GM12801 (cell line): ENCODE data around the gene ATP8B4.

ENCODE experiments used
- TF ChIP-seq, protein P1 (sequence below): IDR thresholded peaks from one replicate; pipeline ENCODE4 v1.5.1; 2011; ENCODE audit warnings: control low read depth; ENCODE audit not compliant: insufficient read length; ENCODE audit errors: extremely low read depth

Gene ATP8B4

DNA sequence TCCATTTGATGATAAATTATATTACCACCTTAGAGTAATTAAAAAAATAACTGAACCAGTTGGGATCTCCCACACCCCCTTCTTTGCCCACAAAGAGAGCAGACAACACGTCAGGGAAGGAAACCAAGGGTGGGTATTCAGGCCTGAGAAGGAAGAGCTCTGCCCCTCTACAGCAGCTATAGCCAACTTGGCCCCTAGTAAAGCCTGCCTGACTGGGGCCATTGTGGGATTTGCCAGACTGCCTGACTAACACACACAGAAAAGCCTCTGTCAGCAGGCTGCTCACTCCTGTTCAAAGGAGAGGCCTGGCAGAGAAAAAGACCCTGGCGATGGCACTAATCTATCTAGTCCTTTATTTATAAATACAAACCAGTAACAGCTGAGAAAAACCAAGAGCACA lies 41.4 kb downstream of the ATP8B4 start:
- TF ChIP-seq, protein P1, sequence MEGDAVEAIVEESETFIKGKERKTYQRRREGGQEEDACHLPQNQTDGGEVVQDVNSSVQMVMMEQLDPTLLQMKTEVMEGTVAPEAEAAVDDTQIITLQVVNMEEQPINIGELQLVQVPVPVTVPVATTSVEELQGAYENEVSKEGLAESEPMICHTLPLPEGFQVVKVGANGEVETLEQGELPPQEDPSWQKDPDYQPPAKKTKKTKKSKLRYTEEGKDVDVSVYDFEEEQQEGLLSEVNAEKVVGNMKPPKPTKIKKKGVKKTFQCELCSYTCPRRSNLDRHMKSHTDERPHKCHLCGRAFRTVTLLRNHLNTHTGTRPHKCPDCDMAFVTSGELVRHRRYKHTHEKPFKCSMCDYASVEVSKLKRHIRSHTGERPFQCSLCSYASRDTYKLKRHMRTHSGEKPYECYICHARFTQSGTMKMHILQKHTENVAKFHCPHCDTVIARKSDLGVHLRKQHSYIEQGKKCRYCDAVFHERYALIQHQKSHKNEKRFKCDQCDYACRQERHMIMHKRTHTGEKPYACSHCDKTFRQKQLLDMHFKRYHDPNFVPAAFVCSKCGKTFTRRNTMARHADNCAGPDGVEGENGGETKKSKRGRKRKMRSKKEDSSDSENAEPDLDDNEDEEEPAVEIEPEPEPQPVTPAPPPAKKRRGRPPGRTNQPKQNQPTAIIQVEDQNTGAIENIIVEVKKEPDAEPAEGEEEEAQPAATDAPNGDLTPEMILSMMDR: no peak

DNA sequence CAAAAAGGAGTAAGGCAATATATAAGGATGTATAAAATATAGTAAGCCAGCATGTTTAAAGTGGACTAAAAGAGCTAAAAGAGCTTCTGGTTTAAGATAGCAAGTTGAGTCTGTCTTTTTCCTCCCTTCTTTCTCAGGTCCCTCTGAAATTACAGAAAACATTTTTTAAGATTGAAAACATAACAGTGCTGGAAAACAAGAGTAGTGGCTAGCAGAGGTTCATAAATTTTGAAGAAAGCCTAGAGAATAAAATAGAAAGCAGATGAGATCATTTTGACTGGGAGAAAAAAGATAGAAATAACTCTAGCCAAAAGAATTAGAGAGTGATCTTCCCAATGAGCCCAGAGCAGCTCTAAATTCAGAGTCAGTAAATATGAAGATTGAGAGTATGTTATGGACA lies 41.9 kb downstream of the ATP8B4 start:
- TF ChIP-seq, protein P1: no peak

DNA sequence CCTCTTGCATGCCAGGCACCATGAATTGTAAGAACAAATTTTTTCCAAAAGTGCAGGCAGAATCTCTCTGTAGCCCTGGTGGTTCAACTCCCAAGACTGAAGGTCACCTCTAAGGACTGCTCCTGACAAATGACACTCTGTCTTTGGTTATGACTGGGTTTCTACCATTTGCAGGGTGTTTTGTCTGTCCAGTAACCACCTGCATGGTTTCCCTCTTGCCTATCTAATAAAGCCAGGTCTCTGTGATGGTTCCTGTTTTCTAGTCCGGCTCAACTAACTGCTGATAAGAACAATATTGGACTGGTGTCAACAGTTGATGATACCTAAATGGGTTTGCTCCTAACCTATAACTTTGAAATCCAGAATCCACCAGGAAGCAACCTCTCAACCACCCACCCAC lies 43.7 kb downstream of the ATP8B4 start:
- TF ChIP-seq, protein P1: no peak

DNA sequence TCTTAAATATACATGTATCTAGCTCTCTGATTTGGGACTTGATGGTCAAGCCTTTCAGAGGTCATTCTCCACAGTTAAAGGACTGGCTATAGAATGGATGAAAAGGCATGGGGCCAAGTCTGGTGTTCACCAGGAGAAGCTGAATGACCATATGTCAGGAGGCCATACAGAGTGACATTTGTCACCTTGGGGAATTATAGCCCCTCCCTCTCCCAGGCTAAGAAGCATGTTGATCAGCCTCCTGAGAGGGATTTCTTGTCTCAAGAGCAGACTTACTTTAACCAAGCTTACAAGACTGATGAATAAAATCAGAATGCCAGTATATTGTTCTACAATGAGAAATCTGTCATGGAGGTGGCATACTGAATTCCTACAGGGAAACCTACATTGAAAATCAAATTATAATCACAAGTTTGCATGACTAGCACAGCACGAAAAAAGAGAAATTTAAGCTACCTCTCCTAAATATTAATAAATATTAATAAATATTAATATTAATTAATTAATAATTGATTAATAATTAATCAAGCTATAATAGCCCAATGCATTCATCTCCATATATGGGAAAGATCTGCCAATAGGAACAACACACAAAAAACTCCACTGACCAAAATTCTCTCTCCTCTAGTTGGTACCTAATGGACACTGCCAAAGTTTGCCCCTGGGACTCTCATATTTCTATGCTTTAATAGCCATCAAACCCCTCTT lies 47.3 kb downstream of the ATP8B4 start:
- TF ChIP-seq, protein P1: no peak

DNA sequence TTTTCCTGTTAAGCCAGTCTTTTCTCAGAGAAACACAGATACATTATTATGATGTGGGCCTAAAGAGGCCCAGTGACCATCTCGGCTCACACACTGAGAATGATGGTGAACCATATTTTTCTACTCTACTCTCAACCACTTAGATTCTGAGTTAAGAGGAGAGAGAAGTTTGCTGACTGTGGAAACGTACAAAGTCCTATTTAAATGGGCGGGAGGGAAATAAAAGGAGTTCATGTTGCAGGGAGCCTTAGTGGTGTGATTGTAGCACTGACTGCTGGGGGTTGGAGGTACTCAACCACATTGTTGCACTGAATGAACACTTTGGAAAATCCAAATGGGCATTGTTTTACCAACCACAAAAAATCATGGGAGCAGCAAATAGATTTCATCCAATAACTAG lies 51.0 kb downstream of the ATP8B4 start:
- TF ChIP-seq, protein P1: no peak

DNA sequence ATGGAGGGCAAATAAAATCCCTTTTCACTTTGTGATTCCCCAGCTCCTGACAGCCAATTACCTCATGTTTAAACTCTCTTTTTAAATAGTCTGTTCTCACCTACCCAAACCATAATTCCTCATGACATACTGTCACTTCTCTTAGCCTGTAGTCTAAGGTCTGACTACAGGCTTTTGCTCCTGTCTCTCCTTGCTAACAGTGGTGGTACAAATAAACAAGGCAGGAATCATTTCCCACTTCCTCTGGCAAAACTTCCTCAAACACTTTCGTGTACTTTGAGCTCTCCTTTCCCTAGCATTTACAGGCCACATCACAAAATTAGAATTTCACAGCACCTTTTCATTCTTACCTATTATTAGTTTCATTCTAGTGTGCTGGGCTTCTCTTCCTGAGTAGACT lies 51.8 kb downstream of the ATP8B4 start:
- TF ChIP-seq, protein P1: no peak

DNA sequence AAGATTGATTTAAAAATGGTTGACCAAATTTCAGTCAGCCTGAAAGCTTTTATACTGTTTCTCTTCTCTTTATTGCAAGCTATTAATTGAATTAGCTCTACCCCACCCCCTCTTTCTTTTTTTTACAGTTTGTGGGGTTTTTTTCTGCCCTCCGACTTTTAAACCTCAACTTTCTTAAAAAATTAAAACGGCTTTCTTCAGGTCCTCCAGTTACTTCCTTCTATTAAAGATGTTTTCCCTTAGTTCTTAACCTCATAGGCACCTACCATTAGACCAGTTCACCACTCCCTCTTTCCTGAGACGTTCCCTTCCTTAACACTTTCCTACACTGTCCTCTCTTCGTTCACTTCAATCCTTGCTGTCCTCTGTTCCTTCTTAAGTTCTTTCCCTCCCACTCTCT lies 52.4 kb downstream of the ATP8B4 start:
- TF ChIP-seq, protein P1: no peak

DNA sequence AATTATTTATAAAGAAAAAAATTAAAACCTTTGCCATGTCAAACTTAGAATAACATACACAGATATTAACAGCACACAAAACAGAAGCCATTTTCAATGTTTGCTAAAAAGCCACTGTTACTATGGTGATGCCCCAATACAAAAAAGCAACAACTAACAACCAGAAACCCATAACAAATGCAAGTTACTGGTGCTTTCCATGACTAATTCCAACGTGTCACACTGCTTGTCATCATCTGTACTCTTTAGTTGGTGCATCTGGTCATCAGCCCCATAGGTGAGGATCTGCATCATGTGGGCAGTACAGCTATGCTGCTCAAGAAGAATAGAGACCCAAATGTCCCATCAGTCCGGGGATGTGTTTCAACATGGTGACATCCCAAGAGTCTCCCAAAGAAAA lies 52.8 kb downstream of the ATP8B4 start:
- TF ChIP-seq, protein P1: no peak
